Measurements from ENCODE around the gene GET3.

GRCh38 chr19:12787458-12787857, 50.2 kb downstream of the GET3 start:
- no peak for TF ChIP-seq SKIL (CRISPR knock-in tag; IDR thresholded peaks at IDR 0.05; ENCODE audit: borderline replicate concordance)
- TF ChIP-seq HMGXB4 (CRISPR knock-in tag; IDR thresholded peaks at IDR 0.05; ENCODE audit: borderline replicate concordance in 1 of 2, low read depth in 1 of 2), result no peak
- no peak for TF ChIP-seq ZNF121 (CRISPR knock-in tag; IDR thresholded peaks at IDR 0.05)
- no peak for TF ChIP-seq CTCF (CRISPR knock-in tag; IDR thresholded peaks at IDR 0.05)
- TF ChIP-seq POLR2AphosphoS5 (IDR thresholded peaks at IDR 0.05; ENCODE audit: low read depth, low read length), result no peak
- TF ChIP-seq MXI1 (IDR thresholded peaks at IDR 0.05; ENCODE audit: borderline replicate concordance, low read depth, low read length), result no peak
- TF ChIP-seq ZNF414 (CRISPR knock-in tag; IDR thresholded peaks at IDR 0.05), result no peak
- TF ChIP-seq MYC (CRISPR knock-in tag; IDR thresholded peaks at IDR 0.05; ENCODE audit: borderline replicate concordance), result no peak
- no peak for TF ChIP-seq SRF (IDR thresholded peaks at IDR 0.05; ENCODE audit: low read depth, low read length)

All from HepG2 (cell line).